AG04450 (cell line): ENCODE data around the gene HIKESHI. TPM values are rescaled to one million over a fixed set of nuclear protein-coding genes. Genes with fewer than 3 reads are reported as not detected.

Experiments used
- CTCF ChIA-PET: fragments of 300-600, 350-600 bp; formaldehyde crosslinking; extraction: SDS; loops from one replicate; lab custom pipeline; 2022; ENCODE audit warnings: antibody characterized with exemption, inconsistent platforms; lab: Charles Lee
- POLR2A ChIA-PET: fragments of 350-600 bp; formaldehyde crosslinking; extraction: SDS; loops from one replicate; lab custom pipeline; 2021; ENCODE audit warnings: antibody characterized with exemption, inconsistent platforms; lab: Yijun Ruan, JAX
- DNase-seq: peaks from one replicate; pipeline ENCODE4 v3.0.0-alpha.2; 2011; ENCODE audit warnings: low read depth, low spot score
- H3K27ac ChIP-seq: one replicate; pipeline ENCODE4 v1.5.1; 2012; ENCODE audit warnings: low read depth, low read length, control low read depth
- H3K27me3 ChIP-seq: one replicate; pipeline ENCODE4 v1.6.0; 2012; ENCODE audit warnings: low read length; ENCODE audit not compliant: control insufficient read depth, insufficient read depth
- H3K4me3 ChIP-seq: 2 replicates; pipeline ENCODE4 v1.5.1; 2011; ENCODE audit warnings: mild to moderate bottlenecking, low read depth, low read length, control low read depth
- H3K9me3 ChIP-seq: 2 replicates; pipeline ENCODE4 v1.5.1; 2012; ENCODE audit warnings: low read length; ENCODE audit not compliant: control insufficient read depth, insufficient read depth
- CTCF ChIP-seq: IDR thresholded peaks from 2 replicates; pipeline ENCODE4 v1.5.1; 2011; ENCODE audit warnings: low read depth, low read length, control low read depth, inconsistent platforms
- polyA plus RNA-seq: library from polyadenylated mRNA; depleted of rRNA; stranded (reverse); fragments of >200 nt; gene quantifications from 2 replicates; pipeline ENCODE4 v1.2.3, GENCODE V29; 2011

The HIKESHI gene
- polyA plus RNA-seq, 1 experiment, result 129 TPM

GRCh38 chr11:86261328-86261727, 40.7 kb upstream of the HIKESHI start:
- Histone ChIP-seq H3K27ac (no peak overlapping the region), H3K27me3 (no peaks in the 10 kb centered on the region), H3K9me3 (no peaks in the 10 kb centered on the region), H3K4me3 (no peak overlapping the region)
- POLR2A ChIA-PET, result no interaction called here
- TF ChIP-seq CTCF, result no peak
- CTCF ChIA-PET, result no interaction called here
- DNase-seq, result no peak

DNA sequence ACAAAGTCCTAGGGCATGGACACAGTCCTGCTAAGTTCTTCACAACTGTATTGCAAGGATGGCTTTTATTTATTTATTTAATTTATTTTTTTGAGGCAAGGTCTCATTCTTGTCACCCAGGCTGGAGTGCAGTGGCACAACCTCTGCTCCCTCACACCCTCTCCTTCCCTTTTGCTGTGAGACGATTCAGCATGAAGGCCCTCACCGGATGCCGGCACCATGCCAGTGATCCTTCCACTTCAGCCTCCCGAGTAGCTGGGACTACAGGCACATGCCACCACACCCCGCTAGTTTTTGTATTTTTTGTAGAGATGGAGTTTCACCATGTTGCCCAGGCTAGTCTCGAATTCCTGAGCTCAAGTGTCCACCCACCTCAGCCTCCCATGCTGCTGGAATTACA, 39.7 kb upstream of the HIKESHI start:
- DNase-seq, result no peak
- no peak overlapping the region for H3K27ac ChIP-seq
- H3K27me3 ChIP-seq, result no peaks in the 10 kb centered on the region
- no peaks in the 10 kb centered on the region for H3K9me3 ChIP-seq
- ChIA-PET CTCF (no interaction called here), POLR2A (interaction anchor here (1.0 kb wide), 1 partner anchor 17 kb away, joined by 3 read pairs; no protein-coding TSS in a partner anchor)
- TF ChIP-seq CTCF, result no peak
- no peak overlapping the region for H3K4me3 ChIP-seq

- POLR2A ChIA-PET, result no interaction called here
Observed at GRCh38 chr11:86264649-86265048, 37.4 kb upstream of the HIKESHI start.

GRCh38 chr11:86265194-86265593, 36.8 kb upstream of the HIKESHI start:
- Histone ChIP-seq H3K9me3 (no peaks in the 10 kb centered on the region), H3K27me3 (no peaks in the 10 kb centered on the region), H3K27ac (no peak overlapping the region), H3K4me3 (no peak overlapping the region)
- TF ChIP-seq CTCF, result no peak
- ChIA-PET CTCF (interaction anchor here (1.0 kb wide), 1 partner anchor 410 kb away, joined by 3 read pairs; the partner anchor contains the start of gene CCDC83), POLR2A (no interaction called here)
- DNase-seq, result no peak

More at GRCh38 chr11:86264649-86265048, 37.4 kb upstream of the HIKESHI start:
- H3K4me3 ChIP-seq, result no peak overlapping the region
- TF ChIP-seq CTCF, result no peak
- no peak for DNase-seq
- H3K27ac ChIP-seq, result no peak overlapping the region
- CTCF ChIA-PET, result interaction anchor here (1.0 kb wide), 1 partner anchor 409 kb away, joined by 3 read pairs; the partner anchor contains the start of gene CCDC83
- no peaks in the 10 kb centered on the region for H3K9me3 ChIP-seq
- no peaks in the 10 kb centered on the region for H3K27me3 ChIP-seq

DNA sequence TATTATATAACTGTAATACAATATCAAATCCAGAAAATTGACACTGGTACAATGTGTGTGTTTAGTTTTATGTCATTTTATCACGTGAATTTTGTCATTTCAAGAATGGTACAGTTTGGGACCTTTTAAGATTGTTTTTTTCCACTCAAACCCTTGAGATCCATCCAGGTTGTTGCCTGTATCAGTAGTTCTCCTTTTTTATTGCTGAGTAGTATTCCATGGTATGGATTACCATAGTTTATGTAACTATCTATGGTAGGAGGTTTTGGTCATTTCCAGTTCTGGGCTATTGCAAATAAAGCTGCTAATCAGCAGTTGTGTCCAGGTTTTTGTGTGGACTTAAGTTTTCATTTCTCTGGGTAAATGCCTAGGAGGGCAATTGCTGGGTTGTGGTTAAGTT, 32.4 kb upstream of the HIKESHI start:
- Histone ChIP-seq H3K27me3 (no peaks in the 10 kb centered on the region), H3K27ac (no peak overlapping the region), H3K9me3 (no peaks in the 10 kb centered on the region), H3K4me3 (no peak overlapping the region)
- no peak for DNase-seq
- ChIA-PET POLR2A (no interaction called here), CTCF (interaction anchor here (1.8 kb wide), 1 partner anchor 228 kb away, joined by 4 read pairs; no protein-coding TSS in a partner anchor)
- TF ChIP-seq CTCF, result no peak
